T-cell (primary cell): ENCODE data around the gene FBXL13. TPM values are rescaled to one million over a fixed set of nuclear protein-coding genes. Genes with fewer than 3 reads are reported as not detected.

Source experiments
- ATAC-seq, 4 experiments: fragments of 200-7000 bp in 3 of 4; fragments of 150-1000 bp in 1 of 4; cut with Tn5 transposase; replicated peaks in 1 of 4; 1 replicate in 3 of 4; 2 replicates in 1 of 4; pipeline ENCODE4 v1.10.0; 2021; ENCODE audit warnings: moderate library complexity in 3 of 4, mild to moderate bottlenecking in 2 of 4, moderate number of reproducible peaks in 1 of 4
- CTCF ChIA-PET, 2 donors: fragments of 300-600 bp; sonication (Branson Sonifier 250); formaldehyde crosslinking; loops; one replicate each; lab custom pipeline; 2022; ENCODE audit warnings: antibody characterized with exemption in 2 of 2; lab: Charles Lee
- POLR2A ChIA-PET, 2 donors: fragments of 300-600 bp; sonication (Branson Sonifier 250); formaldehyde crosslinking; loops; one replicate each; lab custom pipeline; 2022; ENCODE audit warnings: antibody characterized with exemption in 2 of 2; lab: Charles Lee
- DNase-seq, 35 experiments: peaks; one replicate each; pipeline versions ENCODE4 v3.0.0 to v3.0.0-alpha.2; 2013 to 2023
- H3K27ac ChIP-seq: one replicate; pipeline ENCODE4 v1.5.1; 2013; ENCODE audit warnings: low read length
- H3K27me3 ChIP-seq, 2 experiments: replicated peaks in 1 of 2; 1 replicate in 1 of 2; 2 replicates in 1 of 2; pipeline versions ENCODE4 v1.6.1 to v1.7.0; 2013; ENCODE audit warnings: low read length in 1 of 2, mixed read lengths in 1 of 2; ENCODE audit not compliant: control insufficient read depth in 2 of 2, insufficient read depth in 2 of 2; ENCODE audit errors: extremely low read depth in 1 of 2
- H3K36me3 ChIP-seq, 2 donors: 1 replicate in 1 of 2; 2 replicates in 1 of 2; pipeline versions ENCODE4 v1.6.1 to v1.7.0; 2013; ENCODE audit warnings: low read length in 1 of 2; ENCODE audit not compliant: control insufficient read depth in 2 of 2, insufficient read depth in 1 of 2; ENCODE audit errors: extremely low read depth in 1 of 2
- H3K4me1 ChIP-seq, 2 experiments: 1 replicate in 1 of 2; 2 replicates in 1 of 2; pipeline versions ENCODE4 v1.6.1 to v1.7.0; 2013; ENCODE audit warnings: low read length in 2 of 2, mixed read lengths in 1 of 2; ENCODE audit not compliant: insufficient read depth in 2 of 2, control insufficient read depth in 1 of 2; ENCODE audit errors: extremely low read depth in 1 of 2
- H3K4me3 ChIP-seq, 2 donors: 1 replicate in 1 of 2; 2 replicates in 1 of 2; pipeline versions ENCODE4 v1.5.1 to v1.7.0; 2013; ENCODE audit warnings: mild to moderate bottlenecking in 2 of 2, low read length in 1 of 2, moderate library complexity in 1 of 2; ENCODE audit not compliant: control insufficient read depth in 1 of 2; ENCODE audit errors: extremely low read depth in 1 of 2
- H3K9me3 ChIP-seq: 2 replicates; pipeline ENCODE4 v1.7.0; 2013
- H3K27ac Mint-ChIP-seq, 2 donors: one replicate each; pipeline ENCODE4 v1.8.0; 2020 to 2021; ENCODE audit warnings: mild to moderate bottlenecking in 2 of 2, mixed read lengths in 2 of 2
- H3K27me3 Mint-ChIP-seq, 2 donors: one replicate each; pipeline ENCODE4 v1.8.0; 2021 to 2022; ENCODE audit warnings: mixed read lengths in 2 of 2
- H3K36me3 Mint-ChIP-seq: one replicate; pipeline ENCODE4 v1.8.0; 2021; ENCODE audit warnings: mixed read lengths
- H3K4me1 Mint-ChIP-seq, 3 donors: one replicate each; pipeline ENCODE4 v1.8.0; 2020 to 2022; ENCODE audit warnings: mixed read lengths in 3 of 3, mild to moderate bottlenecking in 1 of 3
- H3K4me3 Mint-ChIP-seq, 3 donors: one replicate each; pipeline ENCODE4 v1.8.0; 2020 to 2022; ENCODE audit warnings: mild to moderate bottlenecking in 3 of 3, mixed read lengths in 3 of 3, moderate library complexity in 3 of 3
- H3K9me3 Mint-ChIP-seq, 3 donors: one replicate each; pipeline ENCODE4 v1.8.0; 2020 to 2022; ENCODE audit warnings: mixed read lengths in 3 of 3
- WGBS: methylation state at CpG from one replicate; pipeline ENCODE4 v1.1.5; 2013; ENCODE audit warnings: missing lambda C conversion rate; ENCODE audit not compliant: insufficient coverage; 5-methylcytosine and 5-hydroxymethylcytosine counted together
- total RNA-seq, 35 experiments: library from RNA in 6 of 35; stranded (reverse) in 6 of 35; fragments of 120-200 nt in 1 of 35; gene quantifications; one replicate each; pipeline versions ENCODE4 v1.2.1 to v1.2.4 and lab custom pipeline; 2013 to 2026

FBXL13 gene
- total RNA-seq, 5 donors from 2014 or later (not counting 1 experiment from before 2014, with no cell fraction given): 1.3 to 2.7 (median 1.4) TPM

DNA sequence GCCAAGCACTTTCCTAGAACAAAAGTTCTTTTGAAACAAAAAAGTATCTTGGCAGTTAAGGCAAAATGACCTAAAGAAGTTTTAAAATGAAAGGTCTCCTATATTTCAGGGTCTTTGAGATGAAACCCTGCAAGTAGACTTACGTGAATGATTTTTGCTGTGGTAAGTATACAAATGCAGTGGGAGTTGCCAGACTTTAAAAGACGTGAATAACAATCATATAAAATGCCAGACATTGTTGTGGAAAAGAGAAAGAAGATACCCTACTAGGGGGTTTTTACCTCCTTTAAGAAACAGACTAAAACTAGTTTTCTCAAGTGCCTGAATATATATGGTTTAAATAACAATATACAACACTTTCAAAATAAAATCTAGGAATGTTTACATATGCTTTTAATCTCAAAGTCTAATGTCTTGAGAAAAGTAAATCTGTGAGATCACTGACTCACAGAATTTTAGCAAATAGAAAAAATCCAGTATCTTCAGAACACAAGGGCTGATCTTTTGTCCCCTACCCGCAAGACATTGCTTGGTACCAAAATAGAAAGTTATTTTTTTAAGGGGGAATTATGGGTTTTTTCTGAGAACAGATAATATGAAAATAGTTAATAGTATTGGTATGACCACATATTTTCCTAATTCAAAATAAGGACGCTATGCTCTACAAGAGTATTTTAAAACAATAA is 132.3 kb downstream of the FBXL13 start:
- no peaks in the 10 kb centered on the region for H3K9me3 Mint-ChIP-seq
- H3K4me3 Mint-ChIP-seq: no peak overlapping the region
- no peaks in the 10 kb centered on the region for H3K27me3 ChIP-seq
- ChIA-PET POLR2A (no interaction called here), CTCF (no interaction called here)
- no peak overlapping the region for H3K4me3 ChIP-seq
- H3K36me3 ChIP-seq: no peaks in the 10 kb centered on the region
- no peaks in the 10 kb centered on the region for H3K36me3 Mint-ChIP-seq
- no CpG with 5 or more reads among the region's 4 CpGs for WGBS
- peaks cover 0 to 2% of the 10 kb centered on the region in 2 donors for H3K27me3 Mint-ChIP-seq
- no peaks in the 10 kb centered on the region for H3K4me1 ChIP-seq
- ATAC-seq: no peak
- H3K9me3 ChIP-seq: no peaks in the 10 kb centered on the region
- no peak overlapping the region for H3K27ac ChIP-seq
- no peak overlapping the region for H3K27ac Mint-ChIP-seq
- no peak for DNase-seq
- H3K4me1 Mint-ChIP-seq: no peaks in the 10 kb centered on the region

DNA sequence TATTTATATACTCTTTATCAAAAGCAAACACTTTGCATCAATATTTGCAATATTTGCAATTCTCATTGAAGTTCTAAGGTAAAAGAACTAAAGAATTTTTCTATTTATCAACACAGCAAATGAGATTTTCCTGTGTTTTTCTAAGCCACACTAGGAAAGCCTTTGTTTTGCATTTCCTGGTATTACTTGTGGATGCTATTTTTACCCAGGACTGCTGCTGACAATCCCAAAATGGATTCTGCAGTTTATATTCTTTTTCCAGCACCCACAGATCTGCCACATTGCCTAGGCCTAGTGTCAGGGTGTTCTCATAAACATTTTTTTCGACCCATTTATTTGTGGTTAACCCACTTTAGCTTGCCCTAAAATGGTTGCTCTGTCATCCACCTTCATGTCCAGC is 135.9 kb downstream of the FBXL13 start:
- no peak overlapping the region for H3K4me3 ChIP-seq
- no peaks in the 10 kb centered on the region for H3K4me1 Mint-ChIP-seq
- no peak for DNase-seq
- no peaks in the 10 kb centered on the region for H3K36me3 ChIP-seq
- H3K9me3 Mint-ChIP-seq: no peaks in the 10 kb centered on the region
- peaks cover 0 to 2% of the 10 kb centered on the region in 2 donors for H3K27me3 Mint-ChIP-seq
- H3K27me3 ChIP-seq: no peaks in the 10 kb centered on the region
- H3K27ac ChIP-seq: no peak overlapping the region
- H3K4me1 ChIP-seq: no peaks in the 10 kb centered on the region
- CTCF ChIA-PET: no interaction called here
- POLR2A ChIA-PET: no interaction called here
- WGBS: 60% methylated on average over 1 of the region's 1 CpG
- no peak overlapping the region for H3K4me3 Mint-ChIP-seq
- H3K27ac Mint-ChIP-seq: no peak overlapping the region
- no peak for ATAC-seq
- H3K9me3 ChIP-seq: no peaks in the 10 kb centered on the region
- no peaks in the 10 kb centered on the region for H3K36me3 Mint-ChIP-seq

DNA sequence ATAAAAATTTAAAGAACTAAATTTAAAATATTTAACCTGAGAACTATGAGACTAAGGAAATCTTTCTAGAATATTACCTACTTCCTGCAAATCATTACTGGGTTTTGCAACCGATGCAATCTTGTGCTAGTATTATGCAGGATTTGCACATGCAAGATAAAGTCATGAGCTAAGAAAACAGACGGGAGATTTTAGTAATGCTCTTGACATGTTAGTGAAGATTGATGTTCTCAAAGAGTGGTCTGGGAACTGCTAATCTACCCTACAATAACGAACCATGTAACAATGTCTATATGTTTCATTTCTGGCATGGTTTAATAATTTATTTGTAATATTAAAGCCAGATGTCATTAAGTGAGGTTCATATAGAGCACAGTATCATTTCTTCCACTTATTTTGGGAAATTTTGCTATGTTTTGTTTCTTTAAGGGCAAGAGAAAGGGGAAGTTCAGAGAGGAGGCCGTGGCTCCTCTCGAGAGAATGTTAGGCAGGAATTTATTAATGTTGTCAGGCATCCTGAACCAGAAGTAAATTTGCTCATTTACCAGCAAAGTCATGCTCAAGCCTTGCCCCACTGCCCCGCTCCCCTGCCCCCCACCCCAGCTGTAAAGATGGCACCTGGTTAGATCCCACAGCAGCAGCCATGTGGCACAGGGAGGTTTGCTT is 139.0 kb downstream of the FBXL13 start:
- Mint-ChIP-seq H3K9me3 (no peaks in the 10 kb centered on the region), H3K4me3 (no peak overlapping the region), H3K4me1 (no peaks in the 10 kb centered on the region), H3K27me3 (no peaks in the 10 kb centered on the region), H3K27ac (no peak overlapping the region), H3K36me3 (no peaks in the 10 kb centered on the region)
- no peak overlapping the region for H3K4me3 ChIP-seq
- H3K9me3 ChIP-seq: no peaks in the 10 kb centered on the region
- POLR2A ChIA-PET: no interaction called here
- CTCF ChIA-PET: no interaction called here
- H3K27me3 ChIP-seq: no peaks in the 10 kb centered on the region
- no peak for ATAC-seq
- DNase-seq: no peak
- WGBS: no CpG with 5 or more reads among the region's 6 CpGs
- no peaks in the 10 kb centered on the region for H3K36me3 ChIP-seq
- no peak overlapping the region for H3K27ac ChIP-seq
- no peaks in the 10 kb centered on the region for H3K4me1 ChIP-seq

DNA sequence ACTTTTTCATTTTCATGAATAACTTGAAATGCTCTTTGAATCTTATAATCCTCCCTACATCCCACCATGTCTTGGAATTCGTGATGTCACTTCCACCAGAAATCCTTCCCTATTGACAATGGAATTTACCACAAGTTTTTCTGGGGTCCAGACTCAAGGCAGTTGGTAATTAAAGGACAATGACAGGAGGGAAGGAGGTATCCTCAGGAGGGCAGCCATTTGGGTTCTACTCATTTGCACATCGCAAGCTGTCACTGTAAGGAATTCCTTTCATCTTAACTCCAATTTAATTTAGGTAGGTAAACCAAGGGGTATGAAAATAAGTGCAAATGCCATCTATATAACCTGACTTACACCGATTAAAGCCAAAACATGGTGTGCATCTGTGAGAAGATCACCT is 139.9 kb downstream of the FBXL13 start:
- DNase-seq (no peak), ATAC-seq (no peak)
- Mint-ChIP-seq H3K4me1 (no peaks in the 10 kb centered on the region), H3K27me3 (no peaks in the 10 kb centered on the region), H3K4me3 (no peak overlapping the region), H3K36me3 (no peaks in the 10 kb centered on the region), H3K9me3 (no peaks in the 10 kb centered on the region), H3K27ac (no peak overlapping the region)
- no peaks in the 10 kb centered on the region for H3K4me1 ChIP-seq
- H3K4me3 ChIP-seq: no peak overlapping the region
- no peak overlapping the region for H3K27ac ChIP-seq
- H3K9me3 ChIP-seq: no peaks in the 10 kb centered on the region
- no peaks in the 10 kb centered on the region for H3K27me3 ChIP-seq
- H3K36me3 ChIP-seq: no peaks in the 10 kb centered on the region
- CTCF ChIA-PET: no interaction called here
- no CpG with 5 or more reads among the region's 3 CpGs for WGBS
- POLR2A ChIA-PET: no interaction called here

DNA sequence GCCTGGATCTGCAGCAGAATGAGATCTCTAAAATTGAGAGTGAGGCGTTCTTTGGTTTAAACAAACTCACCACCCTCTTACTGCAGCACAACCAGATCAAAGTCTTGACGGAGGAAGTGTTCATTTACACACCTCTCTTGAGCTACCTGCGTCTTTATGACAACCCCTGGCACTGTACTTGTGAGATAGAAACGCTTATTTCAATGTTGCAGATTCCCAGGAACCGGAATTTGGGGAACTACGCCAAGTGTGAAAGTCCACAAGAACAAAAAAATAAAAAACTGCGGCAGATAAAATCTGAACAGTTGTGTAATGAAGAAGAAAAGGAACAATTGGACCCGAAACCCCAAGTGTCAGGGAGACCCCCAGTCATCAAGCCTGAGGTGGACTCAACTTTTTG is 140.4 kb downstream of the FBXL13 start:
- Histone ChIP-seq H3K4me3 (no peak overlapping the region), H3K27ac (no peak overlapping the region), H3K4me1 (no peaks in the 10 kb centered on the region), H3K27me3 (no peaks in the 10 kb centered on the region), H3K9me3 (no peaks in the 10 kb centered on the region), H3K36me3 (no peaks in the 10 kb centered on the region)
- ATAC-seq (no peak), DNase-seq (no peak)
- Mint-ChIP-seq H3K27me3 (no peaks in the 10 kb centered on the region), H3K27ac (no peak overlapping the region), H3K4me3 (no peak overlapping the region), H3K9me3 (no peaks in the 10 kb centered on the region), H3K36me3 (no peaks in the 10 kb centered on the region), H3K4me1 (no peaks in the 10 kb centered on the region)
- ChIA-PET POLR2A (no interaction called here), CTCF (no interaction called here)
- WGBS: 57% methylated on average over 2 of the region's 8 CpGs

DNA sequence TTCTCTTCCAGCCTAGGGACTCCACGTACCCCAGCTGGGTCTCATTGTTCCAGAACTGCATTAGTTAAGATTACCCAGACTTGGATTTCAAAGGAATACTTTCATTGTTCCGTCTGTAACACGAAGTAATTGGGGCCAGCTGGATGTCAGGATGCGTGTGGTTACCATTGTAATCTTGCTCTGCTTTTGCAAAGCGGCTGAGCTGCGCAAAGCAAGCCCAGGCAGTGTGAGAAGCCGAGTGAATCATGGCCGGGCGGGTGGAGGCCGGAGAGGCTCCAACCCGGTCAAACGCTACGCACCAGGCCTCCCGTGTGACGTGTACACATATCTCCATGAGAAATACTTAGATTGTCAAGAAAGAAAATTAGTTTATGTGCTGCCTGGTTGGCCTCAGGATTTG is 140.8 kb downstream of the FBXL13 start:
- H3K27ac Mint-ChIP-seq: no peak overlapping the region
- ChIA-PET POLR2A (no interaction called here), CTCF (no interaction called here)
- no peaks in the 10 kb centered on the region for H3K27me3 Mint-ChIP-seq
- ATAC-seq (no peak), DNase-seq (no peak)
- no peaks in the 10 kb centered on the region for H3K27me3 ChIP-seq
- H3K36me3 Mint-ChIP-seq: no peaks in the 10 kb centered on the region
- H3K4me1 ChIP-seq: no peaks in the 10 kb centered on the region
- H3K9me3 Mint-ChIP-seq: no peaks in the 10 kb centered on the region
- no peak overlapping the region for H3K4me3 Mint-ChIP-seq
- H3K4me1 Mint-ChIP-seq: no peaks in the 10 kb centered on the region
- 94% methylated on average over 13 of the region's 15 CpGs for WGBS
- H3K4me3 ChIP-seq: no peak overlapping the region
- no peaks in the 10 kb centered on the region for H3K36me3 ChIP-seq
- no peaks in the 10 kb centered on the region for H3K9me3 ChIP-seq
- H3K27ac ChIP-seq: no peak overlapping the region
